GM12878 (cell line): ENCODE results near the gene SLC9C1. TPM values are rescaled to one million over a fixed set of nuclear protein-coding genes. Genes with fewer than 3 reads are reported as not detected.

Experiments used
- ATAC-seq: fragments of 200-7000 bp; cut with Tn5 transposase; 3 replicates; pipeline ENCODE4 v1.9.1; 2020; ENCODE audit warnings: mild to moderate bottlenecking, moderate library complexity
- BruUV-seq: library from RNA; stranded (reverse); fragments of 400-500 nt; replicated peaks from 2 replicates; lab custom pipeline; 2021; lab: Mats Ljungman, UMichigan
- CTCF ChIA-PET: fragments of 300-600 bp; sonication (Branson Sonifier 250); formaldehyde crosslinking; extraction: SDS; loops from one replicate; lab custom pipeline; 2021; ENCODE audit warnings: inconsistent platforms; lab: Yijun Ruan, JAX
- POLR2A ChIA-PET: fragments of 350-600 bp; formaldehyde crosslinking; extraction: SDS; loops from one replicate; lab custom pipeline; 2021; ENCODE audit warnings: inconsistent platforms; lab: Charles Lee
- RAD21 ChIA-PET: fragments of 300-600 bp; sonication (Branson Sonifier 250); formaldehyde crosslinking; loops from one replicate; lab custom pipeline; 2023; ENCODE audit warnings: antibody characterized with exemption; ENCODE audit not compliant: unreplicated experiment; lab: Charles Lee
- SMC1A ChIA-PET: fragments of 300-600 bp; sonication (Branson Sonifier 250); formaldehyde crosslinking; loops from one replicate; lab custom pipeline; 2023; ENCODE audit not compliant: unreplicated experiment, uncharacterized antibody; lab: Charles Lee
- DNase-seq: peaks from one replicate; pipeline ENCODE4 v3.0.0-alpha.2; 2011; ENCODE audit warnings: low read depth, low spot score
- FAIRE-seq: peaks from 3 replicates; lab custom pipeline; 2011; peaks lifted over from hg19 to GRCh38; lab: Jason Lieb, UNC
- H2AFZ ChIP-seq: 2 replicates; pipeline ENCODE4 v1.6.0; 2011; ENCODE audit warnings: low read depth, low read length, control low read depth; ENCODE audit not compliant: control insufficient read depth
- H3K27ac ChIP-seq: 2 replicates; pipeline ENCODE4 v1.5.1; 2011; ENCODE audit warnings: control low read depth; ENCODE audit not compliant: control insufficient read depth, insufficient read depth
- H3K27me3 ChIP-seq, 2 experiments: replicated peaks in 1 of 2; 2 replicates each; pipeline versions ENCODE4 v1.6.0 to v1.6.1; 2011; ENCODE audit warnings: low read length in 1 of 2; ENCODE audit not compliant: control insufficient read depth in 2 of 2, insufficient read depth in 2 of 2
- H3K36me3 ChIP-seq, 2 experiments: 2 replicates each; pipeline ENCODE4 v1.5.1; 2011; ENCODE audit warnings: low read length in 1 of 2; ENCODE audit not compliant: control insufficient read depth in 2 of 2, insufficient read depth in 2 of 2
- H3K4me1 ChIP-seq: 2 replicates; pipeline ENCODE4 v1.6.1; 2011; ENCODE audit warnings: mild to moderate bottlenecking, low read length, moderate library complexity, mixed read lengths; ENCODE audit not compliant: control insufficient read depth, insufficient read depth
- H3K4me2 ChIP-seq: 2 replicates; pipeline ENCODE4 v1.6.0; 2011; ENCODE audit warnings: control low read depth; ENCODE audit not compliant: control insufficient read depth, insufficient read depth
- H3K4me3 ChIP-seq: fragments of 200-600 bp; sonication (generic); 2 replicates; pipeline ENCODE4 v1.5.1; 2016
- H3K79me2 ChIP-seq: 2 replicates; pipeline ENCODE4 v1.6.0; 2011; ENCODE audit warnings: low read length; ENCODE audit not compliant: control insufficient read depth, insufficient read depth
- H3K9ac ChIP-seq: 2 replicates; pipeline ENCODE4 v1.8.0; 2011; ENCODE audit warnings: low read length, control low read depth, mixed read lengths; ENCODE audit not compliant: control insufficient read depth, insufficient read depth
- H3K9me3 ChIP-seq: replicated peaks from 3 replicates; pipeline ENCODE4 v1.5.1; 2011; ENCODE audit warnings: mild to moderate bottlenecking, low read length; ENCODE audit not compliant: control insufficient read depth, insufficient read depth
- H4K20me1 ChIP-seq: 2 replicates; pipeline ENCODE4 v1.6.0; 2011; ENCODE audit not compliant: control insufficient read depth, insufficient read depth
- CREB1 ChIP-seq: IDR thresholded peaks from 2 replicates; pipeline ENCODE4 v1.6.1; 2012; ENCODE audit warnings: low read depth, mild to moderate bottlenecking, inconsistent platforms
- DPF2 ChIP-seq: fragments of 450-650 bp; IDR thresholded peaks from 2 replicates; pipeline ENCODE4 v1.6.1; 2017; ENCODE audit warnings: mild to moderate bottlenecking
- POLR2A ChIP-seq: IDR thresholded peaks from 2 replicates; pipeline ENCODE4 v1.6.1; 2011; ENCODE audit warnings: low read depth, mild to moderate bottlenecking, low read length
- POLR2AphosphoS5 ChIP-seq: IDR thresholded peaks from 2 replicates; pipeline ENCODE4 v1.6.1; 2011; ENCODE audit warnings: mild to moderate bottlenecking, low read length, inconsistent platforms
- SKIL ChIP-seq: fragments of 450-650 bp; IDR thresholded peaks from 2 replicates; pipeline ENCODE4 v1.6.1; 2017; ENCODE audit warnings: mild to moderate bottlenecking, low read depth, inconsistent platforms; ENCODE audit not compliant: poor library complexity, severe bottlenecking
- SMARCA5 ChIP-seq: fragments of 450-650 bp; IDR thresholded peaks from 2 replicates; pipeline ENCODE4 v1.6.1; 2017; ENCODE audit warnings: mild to moderate bottlenecking
- TAF1 ChIP-seq: IDR thresholded peaks from 2 replicates; pipeline ENCODE4 v1.6.1; 2011; ENCODE audit warnings: mild to moderate bottlenecking, low read depth, low read length, borderline replicate concordance
- WGBS: methylation state at CpG from one replicate; pipeline ENCODE4 v1.1.6; 2016; ENCODE audit warnings: low lambda C conversion rate; ENCODE audit not compliant: insufficient replicate concordance, insufficient coverage; ENCODE audit errors: missing lambda C conversion rate; 5-methylcytosine and 5-hydroxymethylcytosine counted together
- in situ Hi-C: fragments of 300-500 bp; cut with MboI; formaldehyde crosslinking; loops from 9 replicates; pipeline ENCODE4 v1.14.3; 2018; ENCODE audit warnings: mixed read lengths
- intact Hi-C: fragments of 100-400 bp; cut with micrococcal nuclease; formaldehyde crosslinking; loops from one replicate; pipeline ENCODE4 v1.14.2; 2022; ENCODE audit not compliant: unreplicated experiment
- polyA plus RNA-seq, 11 experiments: library from polyadenylated mRNA; depleted of rRNA in 4 of 11; unstranded in 6 of 11; stranded (reverse) in 5 of 11; fragments of >200 nt; fragmentation: Nextera tagmentation in 4 of 11; fragmentation: Illumina TruSeq in 1 of 11; extraction: Ambion mirVana in 4 of 11; extraction: Trizol in 1 of 11; gene quantifications; 1 replicate in 1 of 11; 2 replicates in 10 of 11; pipeline versions ENCODE4 v1.2.1 to v1.2.3, GENCODE V29; 2011 to 2016; ENCODE audit warnings: inconsistent platforms in 2 of 11, missing spikeins in 2 of 11, low read depth in 1 of 11
- total RNA-seq, 4 experiments: library from RNA; depleted of rRNA in 3 of 4; stranded (reverse); fragments of >200 nt in 3 of 4; fragmentation: Illumina TruSeq in 1 of 4; extraction: Trizol in 1 of 4; gene quantifications; 2 replicates each; pipeline versions ENCODE4 v1.2.1 to v1.2.3, GENCODE V29; 2013 to 2021

Gene SLC9C1
- total and polyA plus RNA-seq, 10 of the 15 experiments (the other 5 are each of a cell fraction or from before 2014, with no cell fraction given), result not detected

GRCh38 chr3:112133626-112134334 is 160.2 kb downstream of the SLC9C1 start:
- Histone ChIP-seq H2AFZ (no peak overlapping the region), H3K4me2 (peak overlapping the region; percentile 64), H4K20me1 (no peaks in the 10 kb centered on the region), H3K27ac (peak overlapping the region; percentile 99), H3K27me3 (no peaks in the 10 kb centered on the region), H3K36me3 (peaks cover 0 to 2% of the 10 kb centered on the region in 2 experiments; a peak in 1 of 4 replicates), H3K9ac (peak overlapping the region; percentile 21), H3K4me1 (peaks cover 55% of the 10 kb centered on the region), H3K79me2 (peaks cover 65% of the 10 kb centered on the region), H3K4me3 (peak overlapping the region; percentile 8; the same call in 1 of the 2 replicates), H3K9me3 (no peaks in the 10 kb centered on the region)
- ChIA-PET POLR2A (interaction anchor here (0.9 to 12.8 kb wide), 9 partner anchors 10 to 380 kb away, joined by 3 to 345 read pairs (median 6); partner anchors contain the start of gene CD200), RAD21 (interaction anchor here (0.7 to 17.9 kb wide), 14 partner anchors 9 to 381 kb away, joined by 3 to 457 read pairs (median 5); no protein-coding TSS in a partner anchor), SMC1A (interaction anchor here (1.2 to 18.5 kb wide), 10 partner anchors 8 to 365 kb away, joined by 3 to 489 read pairs (median 10); partner anchors contain the start of genes BTLA, CD200 and SLC9C1), CTCF (interaction anchor here (0.6 to 18.1 kb wide), 8 partner anchors 9 to 657 kb away, joined by 3 to 226 read pairs (median 6); partner anchors contain the start of gene SLC9C1)
- WGBS, result 15% methylated on average over 5 of the region's 5 CpGs
- no peak for FAIRE-seq
- no peak for DNase-seq
- in situ Hi-C loops, result no loop called here
- BruUV-seq, result no TSS peak
- ATAC-seq, result no peak
- TF ChIP-seq POLR2A (peak; percentile 60), SMARCA5 (0 out of 2 replicates have a peak, but pooled peaks have one; percentile 19), CREB1 (no peak), TAF1 (0 out of 2 replicates have a peak, but pooled peaks have one; percentile 28), DPF2 (0 out of 2 replicates have a peak, but pooled peaks have one; percentile 0), SKIL (no peak), POLR2AphosphoS5 (peak; percentile 76)
- intact Hi-C loops, result loop anchor here (1.0 to 10.0 kb wide), 3 partner anchors 18 to 361 kb away; partner anchors contain the start of gene BTLA
